Activated naive CD4-positive, alpha-beta T cell treated with anti-CD3 and anti-CD28 coated beads, Interleukin-2, amount 10 ng/mL, durations not matched to agents 7 days and 5 days (primary cell): ENCODE results near the gene ASTN1.

Source experiments
- CTCF ChIA-PET: fragments of 350-600 bp; sonication (Branson Sonifier 250); formaldehyde crosslinking; loops from one replicate; lab custom pipeline; 2021; ENCODE audit warnings: antibody characterized with exemption; lab: Charles Lee
- DNase-seq: peaks from one replicate; pipeline ENCODE4 v3.0.0-alpha.2; 2020
- H3K27ac Mint-ChIP-seq: one replicate; pipeline ENCODE4 v1.8.0; 2021; ENCODE audit warnings: mild to moderate bottlenecking, moderate library complexity, mixed read lengths
- H3K27me3 Mint-ChIP-seq: one replicate; pipeline ENCODE4 v1.8.0; 2021; ENCODE audit warnings: mild to moderate bottlenecking, mixed read lengths
- H3K36me3 Mint-ChIP-seq: one replicate; pipeline ENCODE4 v1.8.0; 2021; ENCODE audit warnings: mixed read lengths
- H3K4me1 Mint-ChIP-seq: one replicate; pipeline ENCODE4 v1.8.0; 2021; ENCODE audit warnings: mixed read lengths
- H3K4me3 Mint-ChIP-seq: one replicate; pipeline ENCODE4 v1.8.0; 2021; ENCODE audit warnings: mild to moderate bottlenecking, moderate library complexity, mixed read lengths
- H3K9me3 Mint-ChIP-seq: one replicate; pipeline ENCODE4 v1.8.0; 2021; ENCODE audit warnings: mixed read lengths

The ASTN1 gene

GRCh38 chr1:177174921-177175634 lies 10.6 kb upstream of the ASTN1 start:
- DNase-seq, result no peak
- Mint-ChIP-seq H3K4me1 (no peaks in the 10 kb centered on the region), H3K27me3 (peaks cover 4% of the 10 kb centered on the region), H3K4me3 (no peak overlapping the region), H3K27ac (no peak overlapping the region), H3K9me3 (no peaks in the 10 kb centered on the region), H3K36me3 (no peaks in the 10 kb centered on the region)
- CTCF ChIA-PET, result no interaction called here

DNA sequence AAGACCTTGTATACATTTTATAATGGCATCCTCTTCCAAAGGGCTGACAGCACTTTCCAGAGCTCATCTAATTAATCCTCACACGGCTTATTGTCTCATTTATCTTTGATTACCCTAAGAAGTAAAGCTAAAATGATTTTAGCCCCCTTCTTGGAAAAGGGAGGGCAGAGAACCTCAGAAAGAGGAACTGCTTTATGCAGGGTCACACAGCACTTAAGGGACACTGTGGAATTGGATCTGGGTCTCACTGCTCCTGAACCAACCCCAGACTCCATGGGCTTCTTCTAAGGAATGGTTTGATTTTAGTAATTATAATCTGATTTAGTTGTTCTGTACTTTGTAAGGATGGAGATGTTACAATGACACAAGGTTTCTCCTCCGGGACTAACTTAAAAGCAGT lies 9.5 kb upstream of the ASTN1 start:
- no peak for DNase-seq
- Mint-ChIP-seq H3K27me3 (peaks cover 4% of the 10 kb centered on the region), H3K36me3 (no peaks in the 10 kb centered on the region), H3K4me3 (no peak overlapping the region), H3K4me1 (no peaks in the 10 kb centered on the region), H3K9me3 (no peaks in the 10 kb centered on the region), H3K27ac (no peak overlapping the region)
- CTCF ChIA-PET, result no interaction called here

- DNase-seq, result no peak
- H3K27me3 Mint-ChIP-seq, result peaks cover 4% of the 10 kb centered on the region
- CTCF ChIA-PET, result no interaction called here
- H3K36me3 Mint-ChIP-seq, result no peaks in the 10 kb centered on the region
- no peaks in the 10 kb centered on the region for H3K9me3 Mint-ChIP-seq
- H3K4me3 Mint-ChIP-seq, result no peak overlapping the region
- no peaks in the 10 kb centered on the region for H3K4me1 Mint-ChIP-seq
- H3K27ac Mint-ChIP-seq, result no peak overlapping the region
Measured at GRCh38 chr1:177172866-177173265, 8.4 kb upstream of the ASTN1 start.

DNA sequence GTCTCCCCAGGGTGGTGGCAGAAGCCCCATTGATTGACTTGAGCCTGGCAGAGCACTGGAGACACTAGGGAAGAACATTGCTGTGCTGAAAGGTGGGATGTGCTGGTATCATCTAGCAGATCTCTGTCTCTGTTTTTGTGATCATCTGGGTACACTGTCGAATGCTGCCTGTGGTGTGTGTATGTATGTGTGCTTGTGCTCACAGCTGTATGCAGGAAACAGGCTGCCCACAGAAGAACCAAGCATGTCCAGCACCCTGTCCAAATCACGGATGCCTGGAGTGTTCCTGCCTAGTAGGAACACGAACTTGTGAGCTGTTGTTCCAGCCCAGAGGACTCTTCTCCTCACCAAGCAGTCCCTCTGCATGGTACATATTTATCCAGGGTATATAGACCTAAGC lies 7.8 kb upstream of the ASTN1 start:
- Mint-ChIP-seq H3K9me3 (no peaks in the 10 kb centered on the region), H3K4me1 (no peaks in the 10 kb centered on the region), H3K36me3 (no peaks in the 10 kb centered on the region), H3K4me3 (no peak overlapping the region), H3K27me3 (peaks cover 4% of the 10 kb centered on the region), H3K27ac (no peak overlapping the region)
- DNase-seq, result no peak
- CTCF ChIA-PET, result no interaction called here

- H3K9me3 Mint-ChIP-seq, result no peaks in the 10 kb centered on the region
- no peak overlapping the region for H3K4me3 Mint-ChIP-seq
- H3K27ac Mint-ChIP-seq, result no peak overlapping the region
- peaks cover 4% of the 10 kb centered on the region for H3K27me3 Mint-ChIP-seq
- DNase-seq, result no peak
- CTCF ChIA-PET, result interaction anchor here (1.1 kb wide), 1 partner anchor 274 kb away, joined by 3 read pairs; no protein-coding TSS in a partner anchor
- H3K4me1 Mint-ChIP-seq, result no peaks in the 10 kb centered on the region
- no peaks in the 10 kb centered on the region for H3K36me3 Mint-ChIP-seq
Measured at GRCh38 chr1:177171536-177172123, 7.1 kb upstream of the ASTN1 start.

- no peaks in the 10 kb centered on the region for H3K36me3 Mint-ChIP-seq
- peaks cover 4% of the 10 kb centered on the region for H3K27me3 Mint-ChIP-seq
- no peaks in the 10 kb centered on the region for H3K4me1 Mint-ChIP-seq
- CTCF ChIA-PET, result interaction anchor here (1.1 kb wide), 1 partner anchor 273 kb away, joined by 3 read pairs; no protein-coding TSS in a partner anchor
- DNase-seq, result no peak
- no peak within 1 kb of the TSS for H3K4me3 Mint-ChIP-seq
- no peaks in the 10 kb centered on the region for H3K9me3 Mint-ChIP-seq
- no peak within 1 kb of the TSS for H3K27ac Mint-ChIP-seq
Measured at GRCh38 chr1:177170756-177171535, 6.4 kb upstream of the ASTN1 start, which contains the start of gene BRINP2. TSS of gene BRINP2 (plus strand) at chr1:177170958. CDS start at chr1:177229877, 58,919 bp downstream.

- CTCF ChIA-PET, result no interaction called here
- DNase-seq, result no peak
- Mint-ChIP-seq H3K36me3 (no peaks in the 10 kb centered on the region), H3K4me1 (no peaks in the 10 kb centered on the region), H3K27me3 (peaks cover 18% of the 10 kb centered on the region), H3K4me3 (no peak overlapping the region), H3K27ac (no peak overlapping the region), H3K9me3 (no peaks in the 10 kb centered on the region)
Measured at GRCh38 chr1:177165069-177165439, 542 bp upstream of the ASTN1 start.

- H3K4me3 Mint-ChIP-seq, result no peak overlapping the region
- no peak for DNase-seq
- H3K27ac Mint-ChIP-seq, result no peak overlapping the region
- H3K4me1 Mint-ChIP-seq, result no peaks in the 10 kb centered on the region
- H3K27me3 Mint-ChIP-seq, result peaks cover 18% of the 10 kb centered on the region
- CTCF ChIA-PET, result no interaction called here
- no peaks in the 10 kb centered on the region for H3K9me3 Mint-ChIP-seq
- H3K36me3 Mint-ChIP-seq, result no peaks in the 10 kb centered on the region
Measured at GRCh38 chr1:177163844-177164379, 600 bp downstream of the ASTN1 start.

GRCh38 chr1:177162243-177162642 lies 2.3 kb downstream of the ASTN1 start:
- Mint-ChIP-seq H3K27ac (no peak overlapping the region), H3K4me1 (no peaks in the 10 kb centered on the region), H3K9me3 (no peaks in the 10 kb centered on the region), H3K36me3 (no peaks in the 10 kb centered on the region), H3K27me3 (peaks cover 18% of the 10 kb centered on the region), H3K4me3 (no peak overlapping the region)
- DNase-seq, result no peak
- CTCF ChIA-PET, result no interaction called here

GRCh38 chr1:177146499-177146898 lies 18.0 kb downstream of the ASTN1 start:
- no peaks in the 10 kb centered on the region for H3K27me3 Mint-ChIP-seq
- no peaks in the 10 kb centered on the region for H3K4me1 Mint-ChIP-seq
- CTCF ChIA-PET, result no interaction called here
- H3K27ac Mint-ChIP-seq, result no peak overlapping the region
- no peak for DNase-seq
- H3K4me3 Mint-ChIP-seq, result no peak overlapping the region
- no peaks in the 10 kb centered on the region for H3K9me3 Mint-ChIP-seq
- no peaks in the 10 kb centered on the region for H3K36me3 Mint-ChIP-seq

- Mint-ChIP-seq H3K4me1 (no peaks in the 10 kb centered on the region), H3K27ac (no peak overlapping the region), H3K9me3 (no peaks in the 10 kb centered on the region), H3K4me3 (no peak overlapping the region), H3K27me3 (no peaks in the 10 kb centered on the region), H3K36me3 (no peaks in the 10 kb centered on the region)
- DNase-seq, result no peak
- CTCF ChIA-PET, result no interaction called here
Measured at GRCh38 chr1:177145106-177146070, 19.1 kb downstream of the ASTN1 start.

- Mint-ChIP-seq H3K36me3 (no peaks in the 10 kb centered on the region), H3K9me3 (no peaks in the 10 kb centered on the region), H3K27ac (no peak overlapping the region), H3K27me3 (no peaks in the 10 kb centered on the region), H3K4me1 (no peaks in the 10 kb centered on the region), H3K4me3 (no peak overlapping the region)
- no peak for DNase-seq
- CTCF ChIA-PET, result no interaction called here
Measured at GRCh38 chr1:177142791-177143271, 21.7 kb downstream of the ASTN1 start.

GRCh38 chr1:177142010-177142409 lies 22.5 kb downstream of the ASTN1 start:
- Mint-ChIP-seq H3K4me1 (no peaks in the 10 kb centered on the region), H3K4me3 (no peak overlapping the region), H3K36me3 (no peaks in the 10 kb centered on the region), H3K9me3 (no peaks in the 10 kb centered on the region), H3K27me3 (no peaks in the 10 kb centered on the region), H3K27ac (no peak overlapping the region)
- no peak for DNase-seq
- CTCF ChIA-PET, result no interaction called here
